Stomach (tissue), 4 donors: ENCODE data around the gene AATF.

Source experiments
- EP300 ChIP-seq: sonication (generic); formaldehyde crosslinking; IDR thresholded peaks from one replicate; pipeline ENCODE4 v1.6.1; 2017; ENCODE audit warnings: antibody characterized with exemption
- POLR2A ChIP-seq, 4 donors: fragments of 450-650 bp; IDR thresholded peaks; one replicate each; pipeline ENCODE4 v1.6.1; 2016; ENCODE audit warnings: antibody characterized with exemption in 4 of 4, control low read depth in 2 of 4, mild to moderate bottlenecking in 1 of 4, moderate library complexity in 1 of 4
- POLR2AphosphoS5 ChIP-seq, 3 donors: sonication (generic); formaldehyde crosslinking; IDR thresholded peaks; one replicate each; pipeline ENCODE4 v1.6.1; 2016; ENCODE audit warnings: antibody characterized with exemption in 3 of 3
- TF ChIP-seq, protein P1 (sequence below), 7 experiments: fragments of 450-650 bp in 4 of 7; fragments of 200-600 bp in 3 of 7; sonication (generic) in 3 of 7; IDR thresholded peaks; one replicate each; pipeline ENCODE4 v1.5.1; 2016 to 2019; ENCODE audit warnings: antibody characterized with exemption in 7 of 7, control low read depth in 2 of 7, mild to moderate bottlenecking in 1 of 7

- TF ChIP-seq POLR2A (IDR thresholded peaks at IDR 0.05) (no peak), POLR2AphosphoS5 (IDR thresholded peaks at IDR 0.05) (no peak), EP300 (no peak)
- TF ChIP-seq, protein P1, sequence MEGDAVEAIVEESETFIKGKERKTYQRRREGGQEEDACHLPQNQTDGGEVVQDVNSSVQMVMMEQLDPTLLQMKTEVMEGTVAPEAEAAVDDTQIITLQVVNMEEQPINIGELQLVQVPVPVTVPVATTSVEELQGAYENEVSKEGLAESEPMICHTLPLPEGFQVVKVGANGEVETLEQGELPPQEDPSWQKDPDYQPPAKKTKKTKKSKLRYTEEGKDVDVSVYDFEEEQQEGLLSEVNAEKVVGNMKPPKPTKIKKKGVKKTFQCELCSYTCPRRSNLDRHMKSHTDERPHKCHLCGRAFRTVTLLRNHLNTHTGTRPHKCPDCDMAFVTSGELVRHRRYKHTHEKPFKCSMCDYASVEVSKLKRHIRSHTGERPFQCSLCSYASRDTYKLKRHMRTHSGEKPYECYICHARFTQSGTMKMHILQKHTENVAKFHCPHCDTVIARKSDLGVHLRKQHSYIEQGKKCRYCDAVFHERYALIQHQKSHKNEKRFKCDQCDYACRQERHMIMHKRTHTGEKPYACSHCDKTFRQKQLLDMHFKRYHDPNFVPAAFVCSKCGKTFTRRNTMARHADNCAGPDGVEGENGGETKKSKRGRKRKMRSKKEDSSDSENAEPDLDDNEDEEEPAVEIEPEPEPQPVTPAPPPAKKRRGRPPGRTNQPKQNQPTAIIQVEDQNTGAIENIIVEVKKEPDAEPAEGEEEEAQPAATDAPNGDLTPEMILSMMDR (IDR thresholded peaks at IDR 0.05), result no peak
Observed at GRCh38 chr17:37026531-37026869, 77.7 kb downstream of the AATF start.
